Measurements from ENCODE around the gene CD46. TPM values are rescaled to one million over a fixed set of nuclear protein-coding genes. Genes with fewer than 3 reads are reported as not detected.

Gene CD46
- total and polyA plus RNA-seq, 10 of the 15 experiments (the other 5 are each of a cell fraction or from before 2014, with no cell fraction given) = 61.1 to 198 (median 81.4) TPM

- no peak overlapping the region for H3K27ac ChIP-seq (ENCODE audit: control insufficient read depth, insufficient read depth)
- no peak for DNase-seq (ENCODE audit: low read depth, low spot score)
- no peaks in the 10 kb centered on the region for H3K79me2 ChIP-seq (ENCODE audit: control insufficient read depth, insufficient read depth, low read length)
- no peak overlapping the region for H2AFZ ChIP-seq (ENCODE audit: control insufficient read depth, low read depth, low read length)
- BruUV-seq (replicated peaks) = no TSS peak
- H4K20me1 ChIP-seq (ENCODE audit: control insufficient read depth, insufficient read depth) = no peaks in the 10 kb centered on the region
- H3K36me3 ChIP-seq (ENCODE audit: control insufficient read depth in 2 of 2, insufficient read depth in 2 of 2, low read length in 1 of 2) = no peaks in the 10 kb centered on the region
- ChIA-PET POLR2A (no interaction called here), CTCF (interaction anchor here (0.7 kb wide), 1 partner anchor 53 kb away, joined by 3 read pairs; no protein-coding TSS in a partner anchor), RAD21 (ENCODE audit: unreplicated experiment) (no interaction called here), SMC1A (ENCODE audit: uncharacterized antibody, unreplicated experiment) (no interaction called here)
- H3K4me3 ChIP-seq = no peak overlapping the region
- no peaks in the 10 kb centered on the region for H3K27me3 ChIP-seq (replicated peaks in 1 of 2; ENCODE audit: control insufficient read depth in 2 of 2, insufficient read depth in 2 of 2, low read length in 1 of 2)
- in situ Hi-C loops (cut with MboI) (no loop called here), intact Hi-C loops (cut with micrococcal nuclease; ENCODE audit: unreplicated experiment) (no loop called here)
- H3K9me3 ChIP-seq (replicated peaks; ENCODE audit: control insufficient read depth, insufficient read depth, low read length) = no peaks in the 10 kb centered on the region; the same call in 2 of the 3 replicates
- no peak overlapping the region for H3K4me2 ChIP-seq (ENCODE audit: control insufficient read depth, insufficient read depth)
- H3K4me1 ChIP-seq (ENCODE audit: control insufficient read depth, insufficient read depth, low read length) = no peaks in the 10 kb centered on the region
- FAIRE-seq = no peak
- ATAC-seq = no peak
- no peak overlapping the region for H3K9ac ChIP-seq (ENCODE audit: control insufficient read depth, insufficient read depth, low read length)
- WGBS (ENCODE audit: insufficient coverage, insufficient replicate concordance, low lambda C conversion rate, missing lambda C conversion rate) = 84% methylated on average over 4 of the region's 4 CpGs
- TF ChIP-seq ZNF687 (IDR thresholded peaks at IDR 0.05) (no peak), CEBPB (IDR thresholded peaks at IDR 0.05; ENCODE audit: borderline replicate concordance in 1 of 2, low read depth in 2 of 2, low read length in 2 of 2) (no peak), RELB (IDR thresholded peaks at IDR 0.05; ENCODE audit: low read depth) (no peak), MYC (IDR thresholded peaks at IDR 0.05; ENCODE audit: insufficient read depth, insufficient read length, insufficient replicate concordance, low read length, severe bottlenecking) (no peak), USF1 (IDR thresholded peaks at IDR 0.05; ENCODE audit: borderline replicate concordance, extremely low read length, insufficient read depth, low read depth, low read length) (no peak), SREBF1 (IDR thresholded peaks at IDR 0.05; ENCODE audit: low read length) (no peak), RCOR1 (conservative IDR thresholded peaks at IDR 0.05; ENCODE audit: low read depth, low read length) (no peak), MEF2A (IDR thresholded peaks at IDR 0.05; ENCODE audit: insufficient read depth, low read depth, low read length) (no peak), MEF2B (IDR thresholded peaks at IDR 0.05; ENCODE audit: partially characterized antibody, poor library complexity, severe bottlenecking) (no peak), CUX1 (IDR thresholded peaks at IDR 0.05; ENCODE audit: insufficient replicate concordance, low read depth, low read length) (no peak)
Measured at GRCh38 chr1:207744000-207744534, 7.8 kb upstream of the CD46 start.
